T follicular helper cell (primary cell): ENCODE measurements around the gene TPRG1L.
A peak's percentile ranks its signal among the peaks of the same experiment; 100 is the strongest.
"Not testable (repeated sequence)": the region's sequence is repeated elsewhere in the genome, so short reads cannot be mapped to it uniquely, and the experiment has no call there.

Experiments used
- DNase-seq: peaks from one replicate; pipeline ENCODE4 v3.0.0-alpha.2; 2020; ENCODE audit warnings: low read depth

Gene TPRG1L

GRCh38 chr1:3609016-3609768 lies 15.6 kb upstream of the TPRG1L start:
- DNase-seq: no peak

GRCh38 chr1:3609769-3610526 lies 14.9 kb upstream of the TPRG1L start:
- no peak for DNase-seq

DNA sequence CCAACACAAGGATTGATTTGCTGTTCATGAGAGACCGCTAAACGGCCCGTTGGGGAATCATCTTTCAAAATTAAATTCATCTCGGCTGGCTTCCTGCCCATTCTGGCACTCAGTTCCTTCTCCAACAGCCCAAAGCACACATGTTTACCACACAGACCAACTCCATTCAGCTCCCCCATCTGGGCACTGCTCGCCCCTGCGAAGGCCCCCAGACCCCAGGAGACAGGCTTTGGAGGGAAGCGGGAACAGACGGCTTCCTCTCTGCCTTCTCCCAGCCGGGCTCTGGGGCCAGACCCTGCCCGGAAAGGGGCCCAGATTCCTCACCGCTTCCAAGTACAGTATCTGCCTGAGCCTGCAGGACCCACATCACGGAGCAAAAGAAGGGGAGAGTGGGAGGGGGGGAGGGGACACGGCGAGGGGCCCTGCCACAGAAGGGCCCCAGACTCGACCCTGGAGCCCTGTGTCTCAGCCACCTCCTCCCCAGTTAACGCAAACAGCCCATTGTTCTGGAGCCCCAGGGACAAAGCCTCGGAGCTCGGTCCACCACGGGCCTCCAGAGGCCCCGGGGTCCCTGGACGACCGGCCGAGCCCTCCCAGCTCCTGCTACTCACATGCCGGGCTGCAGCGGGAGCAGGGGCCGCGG lies 14.2 kb upstream of the TPRG1L start:
- no peak for DNase-seq

DNA sequence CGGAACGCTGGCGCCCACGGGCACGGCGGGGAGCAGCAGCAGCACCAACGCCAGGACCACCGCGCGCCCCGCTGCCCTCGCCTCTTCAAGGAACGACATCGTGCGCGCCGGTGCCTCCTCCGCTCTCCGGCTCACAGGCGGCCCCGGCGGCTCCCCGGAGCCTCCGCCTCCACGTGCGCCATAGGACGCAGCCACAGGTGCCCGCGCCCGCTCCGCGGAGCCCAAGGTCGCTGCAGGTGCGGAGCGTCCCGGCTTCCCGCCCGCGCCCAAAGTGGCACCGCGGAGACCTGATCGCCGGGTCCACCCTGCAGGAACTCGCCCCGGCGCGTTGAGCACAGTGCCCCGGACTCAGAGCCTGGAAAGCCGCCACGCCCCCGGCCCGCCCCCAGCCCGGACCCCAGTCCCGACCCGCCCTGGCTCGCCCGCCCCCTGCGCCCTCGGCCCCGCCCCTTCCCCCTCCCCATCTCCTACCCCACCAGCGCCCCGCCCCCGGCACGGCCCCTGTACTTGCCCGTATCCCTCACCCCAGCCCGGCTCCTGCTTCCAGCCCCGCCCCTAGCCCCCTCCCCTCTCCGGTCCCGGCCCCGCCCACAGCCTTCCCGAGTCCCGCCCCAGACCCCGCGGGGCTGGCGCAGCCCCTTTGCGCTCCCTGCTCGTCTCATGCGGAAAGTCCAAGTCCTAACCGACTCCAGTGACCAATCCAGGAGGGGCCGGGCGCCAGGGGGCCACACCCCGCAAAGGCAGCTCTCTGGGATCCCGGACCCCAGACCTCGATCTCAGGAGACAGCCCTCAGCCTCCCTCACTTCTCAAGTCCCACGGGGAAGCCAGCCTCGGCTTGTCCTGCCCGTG lies 13.4 kb upstream of the TPRG1L start, which contains the start of gene MEGF6:
Gene MEGF6, minus strand, starts transcription at position 339 of the 850 bp plus-strand sequence. Its CDS starts 240 bp downstream, at position 99.
- DNase-seq: peak; percentile 45

DNA sequence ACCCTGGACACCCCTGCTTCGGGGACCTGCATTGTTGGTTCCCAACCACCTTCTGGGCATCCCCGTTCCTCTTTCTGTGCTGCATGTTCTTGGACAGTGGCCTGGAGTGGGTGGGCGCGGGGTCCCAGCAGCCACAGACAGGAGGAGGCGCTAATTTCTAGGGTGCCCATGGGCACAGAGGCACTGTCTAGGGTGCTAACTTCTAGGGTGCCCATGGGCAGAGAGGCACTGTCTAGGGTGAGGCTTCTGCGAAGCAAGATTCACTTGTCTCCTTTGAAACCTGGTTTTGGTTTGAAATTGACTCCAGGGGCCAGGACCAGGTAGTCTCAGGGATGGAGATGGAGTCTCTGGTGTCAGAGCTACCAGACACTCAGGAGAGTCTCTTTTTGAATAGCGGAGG lies 12.7 kb upstream of the TPRG1L start:
- no peak for DNase-seq

GRCh38 chr1:3614755-3615742 lies 9.8 kb upstream of the TPRG1L start:
- no peak for DNase-seq

DNA sequence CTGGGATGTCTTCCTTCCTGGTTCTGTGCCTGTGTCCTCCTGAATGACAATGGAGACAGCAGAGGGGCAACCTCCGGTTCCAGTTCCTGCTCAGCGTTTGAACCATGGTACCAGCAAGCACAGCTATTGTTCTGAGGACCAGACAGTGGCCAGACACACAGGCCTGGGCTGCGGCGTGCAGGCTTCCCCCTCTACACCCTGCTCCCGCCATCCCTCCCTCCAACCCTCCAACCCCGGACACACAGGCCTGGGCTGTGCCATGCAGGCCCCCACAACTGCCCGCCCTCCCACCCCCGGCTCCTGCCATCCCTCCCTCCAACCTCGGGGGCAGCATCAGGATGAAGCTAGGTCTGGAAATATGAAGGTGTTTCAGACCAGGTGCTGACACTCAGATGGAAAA lies 8.0 kb upstream of the TPRG1L start:
- no peak for DNase-seq

GRCh38 chr1:3617806-3618345 lies 6.9 kb upstream of the TPRG1L start:
- DNase-seq: no peak

DNA sequence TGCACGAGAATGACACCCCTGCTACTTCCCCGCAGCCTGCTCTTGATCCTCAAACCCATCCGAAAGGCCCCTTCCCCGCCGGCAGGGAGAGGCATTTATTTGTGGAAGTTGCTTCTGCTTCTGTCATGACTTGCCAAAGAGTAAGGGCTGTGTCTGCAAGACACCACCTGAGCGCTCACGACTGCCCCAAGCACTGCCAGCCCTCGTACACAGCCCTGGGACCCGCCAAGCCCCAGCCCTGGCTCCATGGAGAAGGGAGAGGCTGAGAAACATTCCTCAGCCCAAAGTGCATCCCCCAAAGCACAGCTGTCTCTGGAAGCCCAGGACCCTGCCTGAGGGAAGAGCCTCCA lies 6.3 kb upstream of the TPRG1L start:
- DNase-seq: no peak

DNA sequence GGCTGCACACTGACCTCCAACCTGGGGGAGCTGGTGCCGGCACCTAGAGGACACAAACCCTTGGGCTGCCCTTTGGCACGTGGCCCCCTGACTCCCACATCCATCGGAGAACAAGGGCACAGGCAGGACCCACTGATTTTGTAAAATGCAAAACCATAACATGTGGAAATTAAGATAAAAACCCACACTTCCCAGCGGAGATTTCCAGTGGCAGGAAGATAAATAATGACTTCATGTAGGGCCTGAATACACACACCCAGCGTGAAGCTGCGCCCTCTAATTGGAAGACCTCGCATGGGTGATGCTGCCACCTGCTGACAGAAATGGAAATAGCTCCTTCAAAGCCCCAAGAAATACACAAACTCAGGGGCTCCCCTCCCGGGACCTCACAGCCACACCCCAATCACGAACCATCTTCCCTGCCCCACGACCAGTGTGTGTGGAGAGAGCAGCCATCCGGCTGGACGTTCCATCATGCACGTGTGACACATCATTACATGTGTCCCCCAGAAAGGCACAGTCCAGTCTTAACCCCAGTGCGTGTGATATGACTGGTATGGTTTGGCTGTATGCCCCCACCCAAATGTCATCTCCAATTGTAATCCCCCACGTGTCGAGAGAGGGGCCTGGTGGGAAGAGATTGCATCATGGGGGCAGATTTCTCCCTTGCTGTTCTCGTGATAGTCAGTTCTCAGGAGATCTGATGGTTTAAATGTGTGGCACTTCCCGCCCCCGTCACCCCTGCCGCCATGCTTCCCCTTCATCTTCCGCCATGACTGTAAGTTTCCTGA lies 5.7 kb upstream of the TPRG1L start:
- DNase-seq: peak; percentile 68

DNA sequence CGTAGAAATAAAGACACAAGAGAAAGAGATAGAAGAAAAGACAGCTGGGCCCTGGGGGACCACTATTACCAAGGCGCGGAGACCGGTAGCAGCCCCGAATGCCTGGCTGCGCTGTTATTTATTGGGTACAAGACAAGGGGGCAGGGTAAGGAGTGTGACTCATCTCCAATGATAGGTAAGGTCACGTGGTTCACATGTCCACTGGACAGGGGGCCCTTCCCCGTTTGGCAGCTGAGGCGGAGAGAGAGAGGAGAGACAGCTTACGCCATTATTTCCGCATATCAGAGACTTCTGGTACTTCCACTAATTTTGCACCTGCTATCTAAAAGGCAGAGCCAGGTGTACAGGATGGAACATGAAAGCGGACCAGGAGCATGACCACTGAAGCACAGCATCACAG lies 4.1 kb upstream of the TPRG1L start:
- DNase-seq: no peak

- DNase-seq: not testable (repeated sequence)
Measured at GRCh38 chr1:3621151-3621671, 3.6 kb upstream of the TPRG1L start.

DNA sequence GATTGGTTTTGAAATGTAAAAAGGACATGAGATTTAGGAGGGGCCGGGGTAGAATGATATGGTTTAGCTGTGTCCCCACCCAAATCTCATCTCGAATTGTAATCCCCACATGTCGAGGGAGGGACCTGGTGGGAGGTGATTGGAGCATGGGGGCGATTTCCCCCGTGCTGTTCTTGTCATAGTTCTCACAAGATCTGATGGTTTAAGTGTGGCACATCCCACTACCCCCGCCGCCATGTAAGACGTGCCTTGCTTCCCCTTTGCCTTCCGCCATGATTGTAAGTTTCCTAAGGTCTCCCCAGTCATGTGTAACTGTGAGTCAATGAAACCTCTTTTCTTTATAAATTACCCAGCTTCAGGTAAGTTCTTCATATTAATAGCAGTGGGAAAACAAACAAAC lies 2.7 kb upstream of the TPRG1L start:
- DNase-seq: not testable (repeated sequence)

DNA sequence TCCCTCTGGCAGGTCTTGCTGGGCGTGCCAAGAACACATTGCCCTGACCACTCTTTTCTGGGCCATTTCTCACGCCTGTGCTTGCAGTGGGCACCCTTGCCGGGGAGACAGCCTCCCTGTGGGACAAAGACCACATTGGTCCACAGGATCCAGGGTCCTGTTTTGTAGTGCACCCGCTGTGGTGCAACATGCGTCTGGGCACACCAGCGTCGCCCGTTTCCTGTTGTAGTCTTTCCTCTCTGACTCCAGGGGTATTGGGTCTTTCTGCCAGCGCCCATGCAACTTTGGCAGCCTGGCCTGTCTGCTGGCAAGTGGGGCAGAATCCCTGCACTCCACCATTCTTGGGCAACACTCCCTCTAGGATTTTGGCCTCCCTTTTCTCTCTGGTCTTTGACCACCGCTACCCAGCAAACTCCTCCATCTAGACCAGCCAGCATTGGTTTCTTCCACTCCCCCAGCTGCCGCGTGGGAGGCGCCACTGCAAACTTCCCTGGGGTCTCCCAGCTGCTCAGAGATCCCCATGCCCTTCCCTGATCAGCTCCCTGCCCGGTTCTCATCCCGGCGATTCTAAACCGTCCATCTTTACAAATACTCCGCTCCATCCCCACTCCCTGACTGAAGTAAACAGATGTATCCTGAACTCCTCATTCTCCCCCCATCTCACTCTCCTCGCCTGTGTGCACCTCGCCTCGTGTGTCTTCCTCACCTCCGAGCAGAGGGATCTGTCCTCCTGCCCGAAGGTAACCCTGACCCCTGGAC lies 1.2 kb upstream of the TPRG1L start:
- DNase-seq: no peak

DNA sequence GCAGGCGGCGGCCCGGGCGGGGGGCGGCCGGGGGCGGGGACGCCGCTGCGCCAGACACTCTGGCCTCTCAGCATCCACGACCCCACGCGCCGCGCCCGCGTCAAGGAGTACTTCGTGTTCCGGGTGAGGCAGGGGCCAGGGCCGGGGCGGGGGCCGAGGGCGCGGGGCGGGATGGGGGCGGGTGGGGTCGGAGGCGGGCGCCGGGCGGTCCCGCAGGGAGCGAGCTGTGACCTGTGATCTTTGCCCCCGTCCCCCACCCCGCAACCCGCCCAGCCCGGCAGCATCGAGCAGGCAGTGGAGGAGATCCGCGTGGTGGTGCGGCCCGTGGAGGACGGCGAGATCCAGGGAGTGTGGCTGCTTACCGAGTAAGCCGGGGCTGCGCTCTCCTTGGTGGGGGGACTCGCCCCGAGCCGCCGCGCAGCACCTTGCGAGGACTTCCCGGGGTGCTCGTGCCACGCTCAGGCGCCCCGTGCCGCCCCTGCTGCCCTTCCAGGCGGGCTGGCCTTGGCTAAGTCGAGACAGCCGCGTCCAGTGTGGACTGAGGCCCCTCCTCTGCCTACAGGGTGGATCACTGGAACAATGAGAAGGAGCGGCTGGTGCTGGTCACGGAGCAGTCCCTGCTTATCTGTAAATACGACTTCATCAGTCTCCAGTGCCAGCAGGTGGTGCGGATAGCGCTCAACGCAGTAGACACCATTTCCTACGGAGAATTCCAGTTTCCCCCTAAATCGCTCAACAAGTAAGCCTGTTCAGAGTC lies 514 bp downstream of the TPRG1L start:
- DNase-seq: no peak

DNA sequence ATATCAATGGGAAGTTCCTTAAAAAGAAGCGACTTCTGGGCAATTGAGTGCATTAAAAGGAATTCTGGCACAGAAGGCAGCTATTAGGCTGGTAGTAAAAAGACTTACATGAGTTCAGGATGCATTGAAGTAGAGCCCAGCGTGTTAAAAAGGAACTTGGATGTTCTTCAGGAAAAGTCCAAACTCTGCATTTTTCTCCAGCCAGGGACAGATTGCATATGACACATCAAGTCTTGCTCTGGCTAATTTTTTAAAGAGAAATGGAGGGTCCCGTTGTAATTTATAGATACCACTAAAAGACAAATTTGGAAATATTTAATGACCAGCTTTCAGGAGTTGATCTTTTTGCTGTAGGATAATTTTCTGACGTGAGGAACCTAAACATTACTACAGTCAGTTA lies 1.2 kb downstream of the TPRG1L start:
- no peak for DNase-seq

DNA sequence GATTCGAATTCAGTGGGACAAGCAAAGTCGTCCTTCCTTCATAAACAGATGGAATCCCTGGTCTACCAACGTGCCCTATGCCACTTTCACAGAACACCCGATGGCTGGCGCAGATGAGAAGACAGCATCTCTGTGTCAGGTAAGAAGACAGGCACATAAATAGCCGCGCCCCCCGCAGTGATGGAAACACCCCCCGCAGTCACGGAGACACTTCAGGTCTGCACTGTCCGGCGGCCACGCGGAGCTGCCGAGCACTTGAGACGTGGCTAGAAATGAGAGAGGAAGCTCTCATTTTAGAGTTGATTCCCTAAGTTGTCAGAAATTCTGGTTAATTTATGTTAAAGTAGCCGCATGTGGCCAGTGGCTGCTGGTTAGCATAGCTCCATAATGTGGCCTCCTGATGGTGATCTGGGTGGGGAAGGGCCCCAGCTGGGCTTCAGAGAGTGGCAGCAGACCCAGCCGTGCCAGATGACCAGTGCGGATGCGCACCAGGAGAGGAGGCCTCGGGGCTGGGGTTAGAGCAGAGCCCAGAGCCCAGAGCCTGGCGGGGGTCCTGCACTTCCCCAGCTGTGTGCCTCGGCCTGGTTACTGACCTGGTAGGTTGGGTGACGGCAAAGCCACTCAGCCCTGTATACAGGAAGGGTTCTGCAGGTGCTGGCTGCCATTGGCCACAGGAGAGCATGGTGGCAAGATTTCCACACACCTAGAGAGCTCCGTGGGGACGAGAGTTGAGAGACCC lies 2.9 kb downstream of the TPRG1L start:
- no peak for DNase-seq
